Measurements from ENCODE around the gene TCF20.

Gene TCF20

DNA sequence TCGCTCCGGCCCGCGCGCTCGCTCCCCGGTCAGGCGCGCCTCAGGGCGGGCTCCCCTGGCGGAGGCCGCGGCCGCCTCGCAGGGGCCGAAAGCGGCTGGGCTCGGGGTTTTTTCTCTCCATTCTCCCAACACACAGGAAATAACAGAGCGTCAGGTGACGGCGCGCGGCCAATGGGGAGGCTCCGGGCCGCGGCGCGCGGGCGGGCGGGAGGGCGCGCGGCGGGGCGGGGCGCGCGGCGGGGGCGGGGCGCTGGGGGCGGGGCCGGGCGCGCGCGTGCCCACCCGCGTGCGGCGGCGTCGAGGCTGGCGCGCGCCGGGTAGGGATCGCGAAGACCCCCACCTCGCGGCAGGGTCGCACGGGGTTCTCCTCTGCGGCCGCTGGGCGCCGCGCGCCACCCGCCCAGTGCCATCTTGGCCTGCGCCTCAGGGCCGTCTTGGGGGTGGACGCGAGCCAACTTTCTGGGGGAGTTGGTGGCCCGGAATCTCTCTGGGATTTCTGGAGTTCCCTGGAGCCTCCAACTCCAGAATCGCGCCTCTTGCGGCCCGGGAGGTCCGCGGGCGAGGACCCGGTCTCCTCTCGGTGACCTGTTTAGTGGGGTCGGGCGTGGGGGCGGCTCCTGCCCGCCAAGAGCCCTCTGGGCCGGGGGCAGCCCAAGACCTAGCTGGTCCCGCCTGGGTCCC lies at the start of gene TCF20:
Gene TCF20 (minus strand): TSS at position 144 of the 681 bp plus-strand sequence. CDS start 55,348 bp downstream, outside the sequence.
- DNase-seq = peak; percentile 73 to 81

DNA sequence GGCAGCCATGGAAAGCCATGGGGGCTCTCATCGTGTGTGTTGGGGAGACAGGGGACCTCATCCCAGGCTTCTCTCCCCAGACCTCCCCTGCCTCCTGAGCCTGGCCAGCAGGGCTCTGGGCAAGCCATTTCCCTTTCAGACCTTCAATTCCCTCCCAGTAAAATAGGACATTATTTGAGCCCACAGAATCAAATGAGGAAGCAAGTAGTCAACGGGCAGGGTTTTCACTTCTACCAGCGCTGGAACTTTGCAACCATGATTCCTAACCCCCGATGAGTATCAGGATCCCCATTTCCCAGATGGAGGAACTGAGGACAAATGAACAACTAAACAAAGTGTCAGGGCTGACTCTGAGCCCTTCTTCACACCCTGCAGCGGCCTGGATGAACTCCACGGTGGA lies 48.9 kb upstream of the TCF20 start:
- peak in 1 of 2 donors; percentile 20 for DNase-seq

DNA sequence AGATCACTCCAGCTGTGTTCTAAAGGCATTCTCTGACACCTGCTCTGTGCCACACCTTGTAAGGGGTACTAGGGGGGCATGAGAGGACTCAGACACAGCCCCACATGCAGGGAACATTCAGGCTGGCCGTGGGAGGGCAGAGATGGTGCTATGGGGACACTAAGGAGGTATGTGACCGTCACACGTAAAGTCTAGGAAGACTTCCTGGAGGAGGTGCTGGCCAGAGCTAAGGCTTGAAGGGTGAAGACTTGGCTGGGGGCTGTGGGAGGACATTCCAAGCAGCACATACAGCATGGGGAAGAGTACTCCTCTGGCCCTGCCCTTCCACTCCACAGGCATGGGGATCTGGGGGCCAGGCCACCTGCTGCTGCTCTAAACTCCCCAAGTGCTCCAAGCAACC lies 48.5 kb upstream of the TCF20 start:
- DNase-seq = no peak

DNA sequence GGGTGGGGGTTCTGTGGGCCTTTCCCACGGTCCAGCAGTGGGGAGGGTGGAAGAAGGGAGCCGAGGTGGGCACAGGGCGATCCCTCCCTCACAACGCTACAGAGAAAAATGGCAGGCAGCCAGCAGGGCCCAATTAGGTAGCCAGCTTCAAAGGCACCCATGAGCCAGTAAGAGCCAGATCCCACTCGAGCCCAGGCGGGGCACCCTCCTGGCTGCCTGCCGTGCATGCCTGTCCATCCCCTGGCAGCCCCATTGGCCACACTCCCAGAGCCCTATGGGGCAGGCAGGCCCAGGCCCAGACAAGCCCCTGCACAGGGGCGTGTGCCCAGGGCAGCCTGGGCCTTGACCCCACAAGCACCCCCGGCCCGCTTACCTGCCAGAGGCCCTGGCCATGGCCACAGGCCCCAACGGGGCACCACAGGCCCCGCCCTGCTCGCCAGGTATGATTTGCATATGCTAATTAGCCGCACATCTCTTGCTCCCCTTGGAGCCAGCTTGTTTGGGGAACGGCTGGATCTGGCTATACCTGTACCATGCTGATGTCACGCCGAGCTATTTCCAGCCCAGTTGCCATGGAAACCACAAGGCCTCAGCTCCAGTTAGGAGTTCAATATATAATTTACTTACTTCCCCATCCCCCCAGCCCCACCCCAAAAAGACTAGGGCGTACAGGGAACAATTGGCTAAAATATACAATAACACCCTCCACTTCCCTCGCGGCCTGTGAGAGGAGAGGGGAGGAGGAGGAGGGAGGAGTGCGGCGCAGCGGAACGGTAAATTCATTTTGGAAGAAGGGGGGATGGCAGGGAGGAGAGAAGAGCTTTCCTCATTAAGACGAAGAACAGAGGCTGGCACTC lies 47.5 kb upstream of the TCF20 start:
- no peak for DNase-seq

DNA sequence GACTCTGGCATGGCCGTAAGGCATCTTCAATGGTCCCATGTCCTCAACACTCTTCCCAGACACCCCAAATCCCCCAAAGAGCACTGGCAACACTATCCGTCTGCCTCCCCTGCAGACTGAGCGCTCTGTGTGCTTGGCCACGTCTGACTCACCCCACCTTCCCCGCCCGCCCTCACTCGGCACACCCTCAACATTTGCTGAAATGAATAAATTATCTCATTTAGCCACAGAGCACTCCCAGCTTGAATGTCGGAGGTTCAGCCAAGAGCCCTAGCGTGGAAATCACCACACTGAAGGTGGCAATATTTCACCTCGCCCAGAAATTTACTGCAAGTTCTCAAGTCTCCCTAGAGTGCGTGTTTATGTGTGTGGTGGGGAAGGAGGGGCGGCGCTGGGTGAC lies 46.6 kb upstream of the TCF20 start:
- no peak for DNase-seq

DNA sequence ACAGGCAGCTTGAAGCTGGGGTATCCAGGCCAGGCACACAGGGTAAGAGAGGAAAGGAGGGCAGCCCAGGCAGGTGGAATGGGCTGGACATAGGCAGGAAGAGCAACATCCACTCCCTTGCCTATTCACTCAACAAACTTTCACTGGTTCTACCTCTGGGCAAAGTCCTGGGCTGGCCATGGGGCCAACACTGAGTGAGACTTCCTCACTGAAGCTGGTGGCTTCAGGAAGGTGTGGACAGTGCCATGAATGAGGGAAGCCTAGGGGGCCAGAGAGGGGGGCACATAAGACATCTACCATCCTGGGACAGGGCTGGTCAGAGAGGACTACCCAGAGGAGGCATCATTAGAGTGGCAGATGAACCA lies 44.9 kb upstream of the TCF20 start:
- DNase-seq = no peak

DNA sequence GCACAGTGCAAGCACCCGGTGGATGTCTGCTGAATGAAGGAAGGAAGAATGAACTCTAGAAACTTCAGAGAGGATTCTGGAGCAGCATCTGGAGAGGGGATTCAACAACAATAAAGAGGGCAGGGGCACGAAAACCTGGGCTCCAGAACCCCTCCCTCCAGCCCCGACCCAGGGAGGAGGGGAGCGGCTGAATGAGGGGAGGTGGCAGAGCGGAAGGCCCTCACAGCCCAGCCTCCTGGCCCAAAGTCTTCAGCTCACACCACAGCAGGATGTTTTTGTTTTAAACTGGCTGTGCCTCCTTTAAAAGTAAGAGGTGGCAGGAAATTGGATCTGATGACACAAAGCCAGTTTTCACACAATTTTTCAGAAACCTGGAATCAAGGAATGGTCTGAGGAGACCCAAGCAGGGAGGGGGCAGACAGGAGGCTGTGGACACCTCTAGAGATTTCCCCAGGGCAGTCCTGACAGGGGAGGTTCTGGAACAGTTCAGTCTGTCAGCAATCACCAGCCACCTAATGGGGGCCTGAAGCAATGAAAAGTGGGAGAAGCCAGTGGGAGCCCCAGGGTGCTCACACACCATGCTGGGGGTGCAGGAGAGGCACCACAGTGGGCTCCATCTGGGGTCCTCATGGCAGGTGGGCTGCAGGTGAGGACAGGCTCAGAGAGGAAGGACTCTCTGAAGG lies 44.4 kb upstream of the TCF20 start:
- no peak for DNase-seq

DNA sequence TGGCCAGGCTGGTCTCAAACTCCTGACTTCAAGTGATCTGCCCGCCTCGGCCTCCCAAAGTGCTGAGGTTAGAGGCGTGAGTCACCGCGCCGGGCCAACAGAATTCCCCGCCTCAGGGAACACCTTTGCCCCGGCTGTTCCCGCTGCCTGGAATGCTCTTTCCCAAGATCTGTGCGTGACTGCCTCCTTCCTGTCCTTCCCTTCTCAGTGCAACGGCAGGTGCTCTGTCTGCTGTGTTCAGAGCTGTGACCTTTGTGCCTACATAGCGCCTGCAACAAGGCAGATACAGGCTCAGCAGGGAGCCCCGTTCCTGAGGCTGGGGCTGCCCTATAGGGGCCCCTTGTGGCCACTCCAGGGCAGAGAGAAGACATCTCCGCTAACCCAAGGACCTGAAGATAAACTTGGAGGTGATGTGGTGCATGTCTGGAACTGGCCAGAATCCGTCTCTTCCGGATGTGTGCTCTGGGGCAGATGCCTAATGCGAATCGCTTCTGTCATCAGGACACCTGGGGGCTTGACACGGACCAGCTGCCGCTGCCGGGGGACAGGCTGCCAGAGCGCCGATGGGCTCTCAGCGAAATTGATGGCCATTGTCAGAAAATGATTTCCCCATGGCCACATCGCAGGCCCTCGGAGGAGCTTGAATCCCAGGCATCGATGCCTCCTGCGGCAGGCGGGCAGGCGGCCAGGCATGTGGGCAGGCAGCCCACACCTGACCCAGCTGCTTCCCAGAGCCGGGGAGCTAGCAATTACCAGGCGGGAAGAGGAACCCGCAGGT lies 43.5 kb upstream of the TCF20 start:
- DNase-seq = peak; percentile 18 to 24

DNA sequence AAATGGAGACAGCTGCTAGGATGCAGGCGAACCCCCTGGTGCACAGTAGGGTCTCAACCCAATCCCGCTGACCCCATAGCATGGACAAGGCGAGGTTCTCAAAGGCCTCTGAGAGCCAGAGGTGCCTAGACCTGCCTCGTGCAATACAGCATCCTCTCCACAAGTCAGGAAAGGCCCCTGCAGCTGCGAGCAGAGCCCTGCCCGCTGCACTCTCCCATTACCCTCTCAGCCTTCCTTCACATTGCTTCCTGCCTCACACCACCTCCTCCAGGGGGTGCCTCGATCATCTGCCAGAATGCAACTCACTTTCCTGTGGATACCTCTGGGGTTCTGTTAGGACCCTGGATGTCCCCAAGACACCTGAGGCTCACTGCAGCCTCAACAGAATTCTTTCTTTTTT lies 42.8 kb upstream of the TCF20 start:
- no peak for DNase-seq

DNA sequence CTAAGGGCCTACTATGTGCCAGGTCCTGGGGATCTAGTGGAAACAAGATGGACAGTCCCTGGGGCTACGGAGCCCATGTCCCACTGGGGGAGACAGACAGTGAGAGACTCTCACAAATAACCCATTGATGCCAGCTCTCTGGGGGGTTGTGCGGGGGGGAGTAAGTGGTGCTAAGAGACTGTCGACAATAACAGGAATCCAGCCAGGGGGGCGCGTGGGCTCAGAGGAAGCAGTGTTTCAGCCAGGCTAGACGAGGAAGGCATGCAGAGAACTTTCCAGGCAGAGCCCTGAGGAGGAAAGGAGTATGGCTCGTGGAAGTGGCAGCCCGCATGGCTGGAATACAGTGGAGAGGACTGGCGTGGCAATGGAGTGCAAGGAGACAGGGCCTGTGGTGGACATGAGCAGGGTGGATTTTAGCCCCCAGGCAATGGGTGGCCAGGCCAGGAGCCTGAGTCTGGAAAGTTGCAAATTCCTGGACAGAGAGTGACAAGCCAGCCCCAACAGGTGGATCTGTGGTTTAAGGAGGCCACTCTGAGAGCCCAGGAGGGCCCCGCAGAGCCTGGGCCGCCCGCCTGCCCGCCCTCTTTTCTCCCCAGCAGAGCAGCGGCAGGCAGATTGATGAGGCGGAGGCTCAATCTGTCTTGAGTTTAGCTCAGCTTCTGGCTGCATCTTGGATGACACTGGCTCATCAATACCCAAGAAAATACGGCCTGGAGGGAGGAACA lies 40.0 kb upstream of the TCF20 start:
- DNase-seq = no peak

DNA sequence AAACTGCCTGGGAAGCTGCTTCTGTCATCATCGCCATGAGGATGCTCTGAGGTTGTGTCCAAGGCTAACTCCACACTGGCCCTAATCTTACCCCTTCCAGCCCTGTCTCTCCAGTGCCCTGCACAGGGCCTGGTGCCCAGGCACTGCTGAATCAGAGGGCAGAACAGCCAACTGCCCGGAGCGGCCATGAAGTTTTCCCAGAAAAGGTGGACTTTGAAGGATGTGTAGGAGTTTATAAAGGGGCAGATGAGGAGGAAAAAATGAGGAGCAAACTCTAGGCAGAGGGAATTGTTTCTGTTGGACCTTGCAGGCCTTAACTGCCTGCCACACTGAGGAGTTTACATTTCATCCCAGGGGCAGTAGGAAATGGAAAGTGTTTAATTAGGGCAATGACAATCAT lies 39.4 kb upstream of the TCF20 start:
- DNase-seq = no peak

DNA sequence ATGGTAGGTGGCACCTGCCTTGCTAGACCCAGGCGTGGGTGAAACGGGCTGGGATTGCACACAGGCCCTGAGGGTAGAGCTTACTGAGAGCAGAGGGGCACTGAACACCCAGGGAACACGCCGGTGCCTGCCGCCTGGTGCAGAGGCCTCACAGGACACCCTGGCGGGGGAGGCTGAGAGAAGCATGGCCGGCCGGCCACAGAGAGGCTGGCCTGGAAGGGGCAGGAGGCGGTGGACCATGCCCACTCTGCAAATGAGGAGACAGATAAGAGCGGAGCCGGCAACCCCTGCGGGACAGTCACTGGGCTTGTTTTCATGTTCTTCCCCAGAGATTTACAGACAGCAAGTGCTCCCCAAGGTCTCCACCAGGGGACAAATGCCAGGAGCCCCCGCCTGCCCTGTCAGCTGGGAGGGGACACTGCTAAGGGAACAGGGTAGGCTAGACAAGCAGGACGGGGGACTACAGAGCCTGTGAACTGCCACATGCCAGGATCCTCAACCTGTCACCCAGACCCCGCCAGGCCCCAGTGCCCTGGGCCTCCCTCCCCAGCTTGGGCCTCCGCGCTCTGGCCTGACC lies 38.5 kb upstream of the TCF20 start:
- DNase-seq = no peak

DNA sequence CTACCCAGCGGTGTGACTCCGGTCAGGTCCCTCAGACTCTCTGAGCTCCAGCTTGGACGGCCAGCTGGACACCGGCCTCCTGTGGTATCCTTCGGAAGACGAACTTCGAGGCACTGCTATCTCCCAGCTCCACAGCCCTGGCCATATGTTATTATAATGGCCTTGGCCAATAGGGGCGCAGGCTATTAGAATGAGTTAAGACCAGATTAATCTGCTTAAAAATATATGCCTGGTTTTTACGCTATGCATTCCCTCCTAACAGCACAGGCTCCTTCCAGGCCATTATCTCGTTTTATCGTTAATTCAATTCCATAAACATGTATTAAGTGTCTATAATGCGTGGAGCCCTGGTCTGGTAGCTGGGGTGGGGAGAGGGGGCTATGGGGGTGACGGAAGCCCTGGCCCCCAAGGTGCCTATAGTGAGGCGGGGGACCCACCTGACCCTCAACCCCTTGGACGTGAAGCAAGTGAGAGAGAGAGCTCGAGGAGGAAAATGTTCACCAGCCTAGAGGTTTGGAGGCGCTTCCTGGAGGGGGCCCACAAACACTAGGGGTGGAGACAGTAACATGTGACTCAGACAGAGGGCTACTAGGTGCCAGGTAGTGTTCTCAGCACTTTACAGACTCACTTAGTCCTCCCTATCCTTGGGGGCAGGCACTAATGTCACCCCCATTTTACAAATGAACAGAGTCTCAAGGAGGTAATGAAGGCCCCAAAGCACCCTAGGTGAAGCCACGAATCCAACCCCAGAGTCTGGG lies 37.5 kb upstream of the TCF20 start:
- DNase-seq = no peak

DNA sequence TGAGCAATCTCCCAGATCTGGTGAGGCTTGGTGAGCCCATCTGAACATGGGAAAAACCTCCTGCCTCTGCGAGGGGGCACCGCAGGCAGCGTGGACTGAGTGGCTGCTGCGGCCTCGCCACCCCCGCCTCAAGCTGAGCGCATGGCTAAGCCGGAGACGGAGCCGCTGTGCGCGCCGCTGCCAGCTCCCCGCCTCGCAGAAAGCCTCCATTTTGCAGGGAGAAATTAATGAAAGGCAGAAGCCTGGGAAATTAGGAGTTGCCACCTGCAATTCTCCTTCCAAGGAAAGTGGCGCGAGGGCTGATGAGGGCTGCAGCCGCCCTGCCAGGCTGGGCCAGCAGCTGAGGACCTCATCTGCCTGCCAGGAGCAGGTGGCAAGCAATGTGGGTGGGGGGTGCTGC lies 35.6 kb upstream of the TCF20 start:
- no peak for DNase-seq

DNA sequence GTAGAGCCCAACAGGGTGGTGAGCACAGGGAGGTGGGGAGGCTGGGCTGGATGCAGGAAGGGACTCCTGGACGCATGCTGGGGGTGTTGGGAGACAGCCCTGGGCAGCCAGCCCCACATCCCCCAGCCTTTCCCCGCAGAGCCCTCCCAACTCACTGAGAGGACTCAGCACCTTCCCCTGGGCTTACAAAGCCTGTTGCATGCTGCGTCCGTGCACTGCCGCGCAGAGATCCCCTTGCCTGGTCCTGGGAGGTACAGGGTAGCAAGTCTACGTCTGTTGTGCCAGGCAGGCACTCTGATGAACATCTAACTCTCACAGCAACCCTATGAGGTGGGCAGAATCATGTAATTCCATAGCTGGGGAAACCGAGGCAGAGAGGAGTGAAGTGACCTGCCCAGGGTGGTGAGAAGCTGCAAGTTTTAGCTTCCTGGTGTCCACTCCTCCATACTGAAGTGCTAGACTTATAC lies 33.9 kb upstream of the TCF20 start:
- no peak for DNase-seq

DNA sequence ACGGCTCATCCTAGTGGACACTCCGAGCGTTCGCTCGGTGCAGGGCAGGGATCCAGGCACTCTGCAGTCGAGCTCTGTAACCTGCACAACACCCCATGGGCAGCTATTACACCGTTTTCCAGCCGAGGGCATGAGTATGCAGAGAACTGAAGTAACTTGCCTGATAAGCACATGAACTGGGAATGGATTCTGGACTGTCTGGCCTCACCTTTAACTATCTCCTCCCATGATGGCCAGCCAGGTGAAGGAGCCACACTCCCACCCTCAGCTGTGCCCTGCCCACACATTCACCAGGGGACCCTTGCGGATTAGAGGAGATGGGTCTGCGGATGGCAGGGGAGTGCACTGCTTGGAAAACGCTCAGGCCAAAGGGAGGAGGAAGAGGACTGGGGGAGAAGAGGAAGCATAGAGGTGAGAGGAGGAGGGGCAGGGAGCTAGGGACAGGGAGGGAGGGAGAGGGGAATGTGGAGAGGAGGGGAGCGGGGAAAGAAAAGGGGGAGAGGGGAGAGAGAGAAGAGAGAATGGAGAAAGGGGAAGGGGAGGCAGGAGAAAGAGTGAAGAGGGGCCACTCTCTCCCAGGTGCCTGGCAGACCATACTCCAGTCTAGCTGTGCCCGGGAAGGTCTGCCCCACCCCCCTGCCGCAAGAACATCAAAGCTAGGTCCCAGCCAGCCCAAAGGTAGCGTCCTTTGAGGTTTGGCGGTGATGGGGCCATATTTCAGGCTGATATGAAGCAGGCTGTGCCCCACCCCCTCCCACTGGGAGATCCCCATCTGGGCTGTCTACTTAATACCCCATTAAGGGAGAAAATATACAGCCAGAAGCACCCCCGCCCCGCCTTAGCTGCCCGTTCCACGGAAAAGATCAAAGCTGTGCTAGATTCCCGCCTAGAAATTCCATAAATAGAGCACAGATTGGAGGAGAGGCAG lies 33.2 kb upstream of the TCF20 start:
- no peak for DNase-seq

DNA sequence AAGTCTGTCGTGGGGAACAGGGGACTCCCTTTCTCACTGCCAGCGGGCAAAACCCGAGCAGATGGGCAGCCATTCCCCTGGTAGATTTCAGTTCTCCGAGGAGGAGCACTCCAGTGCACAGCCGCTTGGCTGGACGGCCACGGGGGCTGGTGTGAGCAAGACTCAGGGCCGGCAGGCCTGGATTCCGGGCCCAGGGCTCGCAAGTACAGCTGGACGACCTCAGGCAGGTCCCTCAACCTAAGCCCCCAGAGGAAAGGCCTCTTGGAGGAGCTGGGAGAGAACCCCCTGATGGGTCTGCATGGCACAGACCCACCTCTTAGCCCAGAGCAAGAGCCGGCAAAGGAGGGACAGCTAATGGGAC lies 31.3 kb upstream of the TCF20 start:
- DNase-seq = no peak

DNA sequence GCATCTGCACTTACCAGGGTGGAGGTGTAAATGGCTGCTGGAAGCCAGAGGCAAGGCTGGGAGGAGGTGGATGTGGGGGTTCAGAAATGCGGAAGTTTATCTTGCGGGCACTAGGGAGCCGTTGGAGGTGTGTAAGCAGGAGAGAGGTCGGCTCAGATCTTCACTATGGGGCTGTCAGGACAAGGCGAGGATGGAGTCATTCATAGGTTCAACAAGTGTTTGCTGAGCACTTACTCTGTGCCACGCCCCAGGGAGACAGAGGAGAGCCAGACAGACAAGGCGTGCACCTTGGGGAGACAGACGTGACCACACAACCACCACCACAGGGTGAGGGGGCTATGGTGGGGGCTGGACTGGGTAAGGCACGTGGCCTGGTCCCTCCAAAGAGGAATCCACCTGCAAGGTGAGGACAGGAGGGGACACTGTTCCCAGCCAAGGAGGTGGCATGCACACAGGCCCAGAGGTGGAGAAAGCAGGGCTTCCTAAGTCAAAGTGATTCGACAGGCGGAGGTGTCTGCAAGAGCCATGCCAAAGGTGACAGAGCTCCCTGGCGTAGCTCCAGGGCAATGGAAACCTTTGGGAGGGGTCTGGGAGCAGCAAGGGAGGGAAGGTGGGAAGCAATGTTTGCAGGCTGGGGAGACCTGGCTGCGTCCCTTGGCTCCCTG lies 30.8 kb upstream of the TCF20 start:
- peak in 1 of 2 donors; percentile 13 for DNase-seq
